ENCODE results near the gene MRPL47. TPM values are rescaled to one million over a fixed set of nuclear protein-coding genes. Genes with fewer than 3 reads are reported as not detected.

Gene MRPL47
- polyA plus RNA-seq, 1 donor from 2014 or later = 54.5 TPM

GRCh38 chr3:179610066-179610465, 5.6 kb upstream of the MRPL47 start:
- Mint-ChIP-seq H3K9me3 (no peaks in the 10 kb centered on the region), H3K36me3 (no peaks in the 10 kb centered on the region), H3K27ac (peak overlapping the region in 1 of 3 donors; percentile 52), H3K4me3 (no peak overlapping the region), H3K27me3 (peaks cover 2% of the 10 kb centered on the region), H3K4me1 (peaks cover 27 to 45% (median 42%) of the 10 kb centered on the region in 3 donors)

- Mint-ChIP-seq H3K27ac (peak overlapping the region; percentile 52 to 89 (median 78)), H3K27me3 (peaks cover 2% of the 10 kb centered on the region), H3K4me3 (peak overlapping the region; percentile 47 to 69 (median 64)), H3K36me3 (peaks cover 2% of the 10 kb centered on the region), H3K4me1 (peaks cover 34 to 54% (median 50%) of the 10 kb centered on the region in 3 donors), H3K9me3 (no peaks in the 10 kb centered on the region)
Observed at GRCh38 chr3:179608931-179609720, 4.7 kb upstream of the MRPL47 start.

GRCh38 chr3:179606534-179607085, 2.2 kb upstream of the MRPL47 start:
- Mint-ChIP-seq H3K27me3 (peaks cover 2% of the 10 kb centered on the region), H3K36me3 (peaks cover 2% of the 10 kb centered on the region), H3K4me1 (peaks cover 36 to 52% (median 47%) of the 10 kb centered on the region in 3 donors), H3K4me3 (peak overlapping the region; percentile 68 to 95 (median 84)), H3K27ac (peak overlapping the region; percentile 74 to 92 (median 85)), H3K9me3 (no peaks in the 10 kb centered on the region)

GRCh38 chr3:179603831-179604230, 607 bp downstream of the MRPL47 start:
- Mint-ChIP-seq H3K4me1 (peaks cover 30 to 43% (median 33%) of the 10 kb centered on the region in 3 donors), H3K9me3 (no peaks in the 10 kb centered on the region), H3K27ac (peak overlapping the region; percentile 98 to 100 (median 98)), H3K4me3 (peak overlapping the region; percentile 99 to 100 (median 100)), H3K36me3 (peaks cover 4% of the 10 kb centered on the region), H3K27me3 (peaks cover 2% of the 10 kb centered on the region)

GRCh38 chr3:179603321-179603720, 1.1 kb downstream of the MRPL47 start:
- Mint-ChIP-seq H3K27ac (peak overlapping the region in 1 of 3 donors; percentile 66), H3K4me1 (peaks cover 28 to 40% (median 30%) of the 10 kb centered on the region in 3 donors), H3K9me3 (no peaks in the 10 kb centered on the region)

GRCh38 chr3:179599531-179599930, 4.9 kb downstream of the MRPL47 start:
- no peaks in the 10 kb centered on the region for H3K9me3 Mint-ChIP-seq
- H3K36me3 Mint-ChIP-seq = peaks cover 3% of the 10 kb centered on the region
- H3K4me1 Mint-ChIP-seq = peaks cover 5 to 14% (median 10%) of the 10 kb centered on the region in 3 donors
- peak overlapping the region in 1 of 4 donors; percentile 7 for H3K4me3 Mint-ChIP-seq
- H3K27ac Mint-ChIP-seq = peak overlapping the region in 1 of 3 donors; percentile 21
- H3K27me3 Mint-ChIP-seq = no peaks in the 10 kb centered on the region

More at GRCh38 chr3:179603321-179603720, 1.1 kb downstream of the MRPL47 start:
- peaks cover 4% of the 10 kb centered on the region for H3K36me3 Mint-ChIP-seq
- peak overlapping the region in 3 of 4 donors; percentile 99 to 100 (median 99) for H3K4me3 Mint-ChIP-seq
- peaks cover 2% of the 10 kb centered on the region for H3K27me3 Mint-ChIP-seq

GRCh38 chr3:179591313-179591712, 13.1 kb downstream of the MRPL47 start:
- no peaks in the 10 kb centered on the region for H3K27me3 Mint-ChIP-seq
- H3K36me3 Mint-ChIP-seq = no peaks in the 10 kb centered on the region
- no peaks in the 10 kb centered on the region for H3K9me3 Mint-ChIP-seq
- H3K4me1 Mint-ChIP-seq = no peaks in the 10 kb centered on the region
- H3K27ac Mint-ChIP-seq = peak overlapping the region in 1 of 3 donors; percentile 52
- no peak overlapping the region for H3K4me3 Mint-ChIP-seq

- no peaks in the 10 kb centered on the region for H3K9me3 Mint-ChIP-seq
- H3K36me3 Mint-ChIP-seq = no peaks in the 10 kb centered on the region
- H3K27ac Mint-ChIP-seq = no peak overlapping the region
- H3K4me3 Mint-ChIP-seq = no peak overlapping the region
- no peaks in the 10 kb centered on the region for H3K4me1 Mint-ChIP-seq
- H3K27me3 Mint-ChIP-seq = no peaks in the 10 kb centered on the region
Observed at GRCh38 chr3:179590669-179591068, 13.8 kb downstream of the MRPL47 start.

- Mint-ChIP-seq H3K27ac (no peak overlapping the region), H3K27me3 (no peaks in the 10 kb centered on the region), H3K4me3 (no peak overlapping the region), H3K36me3 (no peaks in the 10 kb centered on the region), H3K4me1 (no peaks in the 10 kb centered on the region), H3K9me3 (no peaks in the 10 kb centered on the region)
Observed at GRCh38 chr3:179589143-179589542, 15.3 kb downstream of the MRPL47 start.

GRCh38 chr3:179580992-179581391, 23.4 kb downstream of the MRPL47 start:
- Mint-ChIP-seq H3K4me1 (no peaks in the 10 kb centered on the region), H3K27ac (no peak overlapping the region), H3K27me3 (no peaks in the 10 kb centered on the region), H3K9me3 (no peaks in the 10 kb centered on the region), H3K36me3 (peaks cover 9% of the 10 kb centered on the region), H3K4me3 (no peak overlapping the region)

- Mint-ChIP-seq H3K4me1 (peaks cover 23 to 31% (median 25%) of the 10 kb centered on the region in 3 donors), H3K27ac (peak overlapping the region in 2 of 3 donors; percentile 26 to 55), H3K4me3 (peak overlapping the region in 2 of 4 donors; percentile 3 to 67), H3K36me3 (no peaks in the 10 kb centered on the region), H3K9me3 (no peaks in the 10 kb centered on the region), H3K27me3 (no peaks in the 10 kb centered on the region)
Observed at GRCh38 chr3:179565496-179565895, 38.9 kb downstream of the MRPL47 start.

GRCh38 chr3:179563271-179563783, 41.1 kb downstream of the MRPL47 start:
- Mint-ChIP-seq H3K36me3 (no peaks in the 10 kb centered on the region), H3K27ac (peak overlapping the region; percentile 59 to 87 (median 80)), H3K4me3 (peak overlapping the region; percentile 93 to 99 (median 98)), H3K4me1 (peaks cover 20 to 27% (median 25%) of the 10 kb centered on the region in 3 donors), H3K27me3 (no peaks in the 10 kb centered on the region), H3K9me3 (no peaks in the 10 kb centered on the region)

GRCh38 chr3:179562591-179563270, 41.7 kb downstream of the MRPL47 start, which contains the start of gene ACTL6A:
ACTL6A (plus strand) TSS chr3:179562926; CDS start chr3:179563093, 167 bp downstream.
- peaks cover 20 to 26% (median 24%) of the 10 kb centered on the region in 3 donors for H3K4me1 Mint-ChIP-seq
- no peaks in the 10 kb centered on the region for H3K9me3 Mint-ChIP-seq
- no peaks in the 10 kb centered on the region for H3K27me3 Mint-ChIP-seq
- H3K4me3 Mint-ChIP-seq = peak within 1 kb of the TSS; percentile 93 to 99 (median 99)
- peak within 1 kb of the TSS; percentile 59 to 97 (median 87) for H3K27ac Mint-ChIP-seq
- no peaks in the 10 kb centered on the region for H3K36me3 Mint-ChIP-seq

- Mint-ChIP-seq H3K4me3 (peak overlapping the region in 1 of 4 donors; percentile 23), H3K27ac (no peak overlapping the region), H3K4me1 (peaks cover 19 to 23% (median 21%) of the 10 kb centered on the region in 3 donors), H3K36me3 (peaks cover 1% of the 10 kb centered on the region), H3K9me3 (no peaks in the 10 kb centered on the region), H3K27me3 (no peaks in the 10 kb centered on the region)
Observed at GRCh38 chr3:179560791-179561190, 43.6 kb downstream of the MRPL47 start.
